CD4-positive, alpha-beta T cell treated with Interleukin-15 for 4 hours (primary cell): Measurements from ENCODE around the gene SHISA4.

ENCODE experiments used
- DNase-seq: peaks from one replicate; pipeline ENCODE4 v3.0.0-alpha.2; 2020; ENCODE audit warnings: low spot score

The SHISA4 gene

GRCh38 chr1:201881617-201882016, 7.1 kb upstream of the SHISA4 start:
- no peak for DNase-seq

GRCh38 chr1:201882665-201883132, 6.0 kb upstream of the SHISA4 start:
- DNase-seq, result peak; percentile 4

GRCh38 chr1:201883266-201883665, 5.4 kb upstream of the SHISA4 start:
- no peak for DNase-seq

- DNase-seq, result no peak
Observed at GRCh38 chr1:201883786-201884185, 4.9 kb upstream of the SHISA4 start.

GRCh38 chr1:201884425-201884824, 4.3 kb upstream of the SHISA4 start:
- DNase-seq, result no peak

- DNase-seq, result no peak
Observed at GRCh38 chr1:201885531-201886075, 3.1 kb upstream of the SHISA4 start.

GRCh38 chr1:201886103-201886885, 2.4 kb upstream of the SHISA4 start:
- DNase-seq, result no peak

GRCh38 chr1:201887116-201887866, 1.4 kb upstream of the SHISA4 start:
- DNase-seq, result no peak

GRCh38 chr1:201889090-201889968, 631 bp downstream of the SHISA4 start:
- DNase-seq, result no peak

- no peak for DNase-seq
Observed at GRCh38 chr1:201890223-201890622, 1.5 kb downstream of the SHISA4 start.

- DNase-seq, result no peak
Observed at GRCh38 chr1:201890806-201891450, 2.2 kb downstream of the SHISA4 start.

- DNase-seq, result no peak
Observed at GRCh38 chr1:201891451-201892045, 2.9 kb downstream of the SHISA4 start.

- no peak for DNase-seq
Observed at GRCh38 chr1:201892211-201892610, 3.5 kb downstream of the SHISA4 start.

- no peak for DNase-seq
Observed at GRCh38 chr1:201893431-201893830, 4.7 kb downstream of the SHISA4 start.

- no peak for DNase-seq
Observed at GRCh38 chr1:201894343-201895119, 5.8 kb downstream of the SHISA4 start.

- no peak for DNase-seq
Observed at GRCh38 chr1:201895120-201895665, 6.5 kb downstream of the SHISA4 start.

- DNase-seq, result peak; percentile 77
Observed at GRCh38 chr1:201895913-201896807, 7.5 kb downstream of the SHISA4 start.

- DNase-seq, result no peak
Observed at GRCh38 chr1:201896951-201897391, 8.3 kb downstream of the SHISA4 start.
